Stimulated activated CD4-positive, alpha-beta T cell treated with anti-CD3 and anti-CD28 coated beads, Interleukin-12 subunit alpha, Interleukin-12 subunit beta, amount 100 ng/mL, for 48 hours (primary cell): Measurements from ENCODE around the gene TPD52L1.
"Not testable (repeated sequence)": the region's sequence is repeated elsewhere in the genome, so short reads cannot be mapped to it uniquely, and the experiment has no call there.

Experiments
- DNase-seq, 3 donors: peaks; one replicate each; pipeline ENCODE4 v3.0.0-alpha.2; 2020; ENCODE audit warnings: low read depth in 2 of 3, low spot score in 1 of 3

Gene TPD52L1

GRCh38 chr6:125269328-125269985 lies 115.9 kb downstream of the TPD52L1 start:
- DNase-seq, result no peak

GRCh38 chr6:125270380-125270779 lies 116.8 kb downstream of the TPD52L1 start:
- DNase-seq, result no peak

GRCh38 chr6:125271486-125272159 lies 118.0 kb downstream of the TPD52L1 start:
- no peak for DNase-seq

GRCh38 chr6:125273251-125273650 lies 119.7 kb downstream of the TPD52L1 start:
- no peak for DNase-seq

GRCh38 chr6:125273965-125274364 lies 120.4 kb downstream of the TPD52L1 start:
- DNase-seq, result no peak

- no peak for DNase-seq
Observed at GRCh38 chr6:125274935-125275334, 121.4 kb downstream of the TPD52L1 start.

- DNase-seq, result no peak
Observed at GRCh38 chr6:125275779-125276178, 122.2 kb downstream of the TPD52L1 start.

GRCh38 chr6:125277838-125278237 lies 124.3 kb downstream of the TPD52L1 start:
- no peak for DNase-seq

- no peak for DNase-seq
Observed at GRCh38 chr6:125279961-125280360, 126.4 kb downstream of the TPD52L1 start.

GRCh38 chr6:125280370-125281035 lies 126.9 kb downstream of the TPD52L1 start:
- not testable (repeated sequence) for DNase-seq

GRCh38 chr6:125282470-125282869 lies 128.9 kb downstream of the TPD52L1 start:
- not testable (repeated sequence) for DNase-seq

GRCh38 chr6:125285353-125285752 lies 131.8 kb downstream of the TPD52L1 start:
- no peak for DNase-seq

- DNase-seq, result no peak
Observed at GRCh38 chr6:125285936-125286335, 132.4 kb downstream of the TPD52L1 start.

GRCh38 chr6:125287718-125288117 lies 134.1 kb downstream of the TPD52L1 start:
- DNase-seq, result no peak

- DNase-seq, result no peak
Observed at GRCh38 chr6:125293587-125293986, 140.0 kb downstream of the TPD52L1 start.

GRCh38 chr6:125294036-125294435 lies 140.5 kb downstream of the TPD52L1 start:
- DNase-seq, result no peak

- no peak for DNase-seq
Observed at GRCh38 chr6:125294925-125295324, 141.4 kb downstream of the TPD52L1 start.

- DNase-seq, result no peak
Observed at GRCh38 chr6:125296471-125296870, 142.9 kb downstream of the TPD52L1 start.

- no peak for DNase-seq
Observed at GRCh38 chr6:125299257-125299656, 145.7 kb downstream of the TPD52L1 start.

GRCh38 chr6:125300992-125301434 lies 147.4 kb downstream of the TPD52L1 start:
- no peak for DNase-seq

- peak in 2 of 3 donors; percentile 10 to 43 for DNase-seq
Observed at GRCh38 chr6:125301435-125302391, 148.1 kb downstream of the TPD52L1 start, which contains the start of gene HDDC2. TSS of gene HDDC2 (minus strand) at chr6:125301967. CDS start at chr6:125301932, 35 bp downstream.
